Fibroblast of skin of right quadriceps (primary cell): ENCODE measurements around the gene SMC1B.
"Not testable (repeated sequence)": the region's sequence is repeated elsewhere in the genome, so short reads cannot be mapped to it uniquely, and the experiment has no call there.

Experiments
- DNase-seq: peaks from one replicate; pipeline ENCODE4 v3.0.0-alpha.2; 2013

Gene SMC1B

GRCh38 chr22:45413368-45414211, at the start of gene SMC1B, which contains the start of gene RIBC2:
Gene SMC1B (minus strand): TSS chr22:45413599. CDS start chr22:45413567, 32 bp downstream.
Gene RIBC2 (plus strand): TSS chr22:45413693. CDS start chr22:45413887, 194 bp downstream.
- peak; percentile 88 for DNase-seq

DNA sequence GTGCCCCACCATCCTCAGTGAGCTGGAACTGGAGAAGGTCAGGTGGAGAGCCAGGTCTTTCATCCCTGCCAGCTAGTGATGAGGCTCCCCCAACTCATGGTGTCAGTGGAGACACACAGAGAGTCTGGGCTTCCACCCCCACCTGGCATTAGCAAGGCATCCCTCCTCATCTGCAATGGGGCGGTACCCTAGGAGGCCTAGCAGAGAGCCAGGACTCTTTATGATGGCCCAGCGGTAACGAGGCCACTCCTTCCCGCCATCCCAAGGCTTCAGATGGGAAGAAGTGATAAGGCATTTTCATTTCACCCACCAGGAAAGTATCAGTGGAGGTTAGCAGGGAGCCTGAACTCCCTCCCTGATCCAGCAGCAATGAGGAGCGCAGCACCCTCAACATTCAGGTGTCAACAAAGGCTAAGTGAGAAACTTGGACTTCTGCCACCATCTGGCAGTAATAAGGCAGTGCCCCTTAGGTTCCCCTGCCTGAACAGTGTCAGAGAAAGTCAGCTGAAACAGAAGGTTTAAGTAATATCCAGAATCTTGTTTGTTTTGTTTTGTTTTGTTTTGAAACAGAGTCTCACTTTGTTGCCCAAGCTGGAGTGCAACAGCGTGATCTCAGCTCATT, 48.7 kb upstream of the SMC1B start:
- no peak for DNase-seq

- peak; percentile 75 for DNase-seq
Measured at GRCh38 chr22:45460288-45461109, 47.1 kb upstream of the SMC1B start.

GRCh38 chr22:45459235-45459634, 45.8 kb upstream of the SMC1B start:
- DNase-seq: no peak

GRCh38 chr22:45458532-45458931, 45.1 kb upstream of the SMC1B start:
- no peak for DNase-seq

DNA sequence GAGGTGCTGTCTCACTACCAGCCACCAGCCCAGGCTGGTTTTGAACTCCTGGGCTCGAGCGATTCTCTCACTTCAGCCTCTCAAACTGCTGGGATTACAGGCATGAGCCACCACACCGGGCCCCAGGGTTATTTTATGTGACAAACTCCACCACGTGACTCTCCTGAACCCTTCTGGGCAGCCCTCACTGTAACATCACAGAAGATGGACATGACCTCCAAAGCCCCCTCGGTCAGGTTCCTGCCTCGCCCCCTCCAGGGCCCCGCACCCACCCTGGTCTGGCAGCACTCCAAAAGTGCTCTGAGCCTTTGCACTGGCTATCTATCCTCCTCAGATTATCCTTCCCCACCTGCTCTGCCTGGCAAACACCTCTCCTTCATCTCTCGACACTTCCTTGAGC, 43.4 kb upstream of the SMC1B start:
- DNase-seq: no peak

- DNase-seq: no peak
Measured at GRCh38 chr22:45455621-45456020, 42.2 kb upstream of the SMC1B start.

- DNase-seq: no peak
Measured at GRCh38 chr22:45455212-45455611, 41.8 kb upstream of the SMC1B start.

GRCh38 chr22:45454275-45454674, 40.9 kb upstream of the SMC1B start:
- DNase-seq: peak; percentile 93

GRCh38 chr22:45453764-45454163, 40.4 kb upstream of the SMC1B start:
- no peak for DNase-seq

- peak; percentile 96 for DNase-seq
Measured at GRCh38 chr22:45452565-45453379, 39.4 kb upstream of the SMC1B start.

DNA sequence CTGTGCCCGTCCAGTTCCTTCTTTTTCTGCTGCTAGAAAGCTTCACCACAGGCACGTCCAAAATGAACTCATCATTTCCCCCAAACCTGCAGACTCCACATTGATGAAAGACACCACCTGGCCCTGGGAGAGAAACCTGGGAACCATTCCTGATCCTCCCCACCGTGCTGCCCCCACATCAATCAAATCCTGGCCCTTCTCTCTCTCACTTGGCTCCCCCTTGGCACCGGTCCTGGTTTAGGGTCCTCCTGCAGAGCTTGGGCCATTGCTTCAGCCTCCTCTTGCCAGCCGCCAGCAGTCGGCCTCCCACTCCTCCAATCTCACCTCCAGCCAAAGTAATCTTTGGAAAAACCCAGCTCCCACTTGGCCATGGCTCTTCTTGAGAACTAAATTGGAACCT, 38.6 kb upstream of the SMC1B start:
- DNase-seq: no peak

GRCh38 chr22:45450921-45451651, 37.7 kb upstream of the SMC1B start:
- DNase-seq: peak; percentile 98

DNA sequence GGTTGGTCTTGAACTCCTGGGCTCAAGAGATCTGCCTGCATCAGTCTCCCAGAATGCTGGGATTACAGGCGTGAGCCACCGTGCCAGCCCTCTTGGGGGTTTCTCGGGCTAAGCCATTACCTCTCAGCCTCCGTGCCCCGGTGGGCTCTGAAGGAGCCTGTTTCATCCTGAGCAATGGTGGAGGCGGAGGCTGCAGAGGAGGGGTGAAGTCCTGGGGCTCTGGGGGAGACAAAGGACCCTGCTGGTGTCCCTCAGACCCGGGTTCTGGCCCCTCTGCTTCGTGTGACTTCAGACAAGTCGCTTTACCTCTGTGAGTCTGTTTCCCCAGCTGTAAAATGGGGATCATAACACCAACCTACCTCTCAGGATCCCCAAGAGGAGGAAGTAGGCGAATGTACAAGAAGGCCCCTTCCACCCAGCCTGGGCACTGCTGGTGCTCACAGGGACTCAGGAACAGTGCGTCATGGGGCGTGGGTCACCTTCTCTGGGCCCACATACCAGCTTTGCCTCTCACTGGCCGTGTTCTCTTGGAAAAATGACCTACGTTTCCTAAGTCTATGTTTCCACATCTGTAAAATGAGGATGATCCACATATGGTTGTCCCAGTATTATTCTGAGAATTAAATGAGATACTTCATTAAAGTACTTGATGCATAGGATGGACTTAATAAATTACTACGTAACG, 36.8 kb upstream of the SMC1B start:
- no peak for DNase-seq

GRCh38 chr22:45449442-45449841, 36.0 kb upstream of the SMC1B start:
- DNase-seq: not testable (repeated sequence)

- DNase-seq: peak; percentile 49
Measured at GRCh38 chr22:45448431-45448830, 35.0 kb upstream of the SMC1B start.

GRCh38 chr22:45447596-45447995, 34.2 kb upstream of the SMC1B start:
- not testable (repeated sequence) for DNase-seq

- no peak for DNase-seq
Measured at GRCh38 chr22:45446216-45446615, 32.8 kb upstream of the SMC1B start.

GRCh38 chr22:45445031-45445710, 31.8 kb upstream of the SMC1B start:
- no peak for DNase-seq

- no peak for DNase-seq
Measured at GRCh38 chr22:45444168-45444567, 30.8 kb upstream of the SMC1B start.
